Activated CD8-positive, alpha-beta T cell treated with anti-CD3 and anti-CD28 coated beads for 36 hours (primary cell): ENCODE data around the gene TMEM74B. TPM values are rescaled to one million over a fixed set of nuclear protein-coding genes. Genes with fewer than 3 reads are reported as not detected.
"Not testable (repeated sequence)": the region's sequence is repeated elsewhere in the genome, so short reads cannot be mapped to it uniquely, and the experiment has no call there.

Experiments used
- ATAC-seq: fragments of 200-7000 bp; cut with Tn5 transposase; one replicate; pipeline ENCODE4 v1.10.0; 2021; ENCODE audit warnings: mild to moderate bottlenecking, moderate library complexity
- CTCF ChIA-PET: fragments of 350-600 bp; sonication (Branson Sonifier 250); formaldehyde crosslinking; loops from one replicate; lab custom pipeline; 2021; ENCODE audit warnings: antibody characterized with exemption; lab: Charles Lee
- POLR2A ChIA-PET: fragments of 350-600 bp; sonication (Branson Sonifier 250); formaldehyde crosslinking; loops from one replicate; lab custom pipeline; 2021; ENCODE audit warnings: antibody characterized with exemption; lab: Charles Lee
- DNase-seq: peaks from one replicate; pipeline ENCODE4 v3.0.0-alpha.2; 2020
- H3K27ac Mint-ChIP-seq: one replicate; pipeline ENCODE4 v1.8.0; 2021; ENCODE audit warnings: mild to moderate bottlenecking, mixed read lengths
- H3K27me3 Mint-ChIP-seq: one replicate; pipeline ENCODE4 v1.8.0; 2021; ENCODE audit warnings: mixed read lengths
- H3K36me3 Mint-ChIP-seq: one replicate; pipeline ENCODE4 v1.8.0; 2021; ENCODE audit warnings: low read depth, mixed read lengths
- H3K4me1 Mint-ChIP-seq: one replicate; pipeline ENCODE4 v1.8.0; 2021; ENCODE audit warnings: low read depth, mixed read lengths
- H3K4me3 Mint-ChIP-seq: one replicate; pipeline ENCODE4 v1.8.0; 2021; ENCODE audit warnings: mild to moderate bottlenecking, moderate library complexity, mixed read lengths
- H3K9me3 Mint-ChIP-seq: one replicate; pipeline ENCODE4 v1.8.0; 2021; ENCODE audit warnings: mixed read lengths
- CTCF ChIP-seq: fragments of 200-600 bp; IDR thresholded peaks from one replicate; pipeline ENCODE4 v1.8.0; 2022; ENCODE audit warnings: antibody characterized with exemption, mild to moderate bottlenecking
- intact Hi-C: fragments of 100-400 bp; cut with micrococcal nuclease; formaldehyde crosslinking; loops from one replicate; pipeline ENCODE4 v1.10.0; 2022
- total RNA-seq, 2 experiments: library from RNA; stranded (reverse); gene quantifications; one replicate each; pipeline ENCODE4 v1.2.3, GENCODE V29; 2021

Gene TMEM74B
- total RNA-seq, 2 experiments from 2014 or later = 1.8 to 2.2 TPM

GRCh38 chr20:1154691-1155090, 30.1 kb downstream of the TMEM74B start:
- ATAC-seq = no peak
- no peaks in the 10 kb centered on the region for H3K27me3 Mint-ChIP-seq
- TF ChIP-seq CTCF = no peak
- H3K9me3 Mint-ChIP-seq = peaks cover 2% of the 10 kb centered on the region
- H3K4me1 Mint-ChIP-seq = peaks cover 4% of the 10 kb centered on the region
- intact Hi-C loops = no loop called here
- POLR2A ChIA-PET = no interaction called here
- CTCF ChIA-PET = interaction anchor here (0.7 kb wide), 1 partner anchor 59 kb away, joined by 3 read pairs; no protein-coding TSS in a partner anchor
- peaks cover 55% of the 10 kb centered on the region for H3K36me3 Mint-ChIP-seq
- no peak for DNase-seq
- H3K4me3 Mint-ChIP-seq = no peak overlapping the region
- H3K27ac Mint-ChIP-seq = no peak overlapping the region

GRCh38 chr20:1154226-1154625, 30.6 kb downstream of the TMEM74B start:
- ATAC-seq (no peak), DNase-seq (no peak)
- Mint-ChIP-seq H3K27ac (no peak overlapping the region), H3K4me1 (peaks cover 4% of the 10 kb centered on the region), H3K9me3 (peaks cover 2% of the 10 kb centered on the region), H3K36me3 (peaks cover 59% of the 10 kb centered on the region), H3K4me3 (no peak overlapping the region), H3K27me3 (no peaks in the 10 kb centered on the region)
- intact Hi-C loops = no loop called here
- ChIA-PET CTCF (interaction anchor here (0.7 kb wide), 1 partner anchor 59 kb away, joined by 3 read pairs; no protein-coding TSS in a partner anchor), POLR2A (no interaction called here)
- no peak for TF ChIP-seq CTCF

DNA sequence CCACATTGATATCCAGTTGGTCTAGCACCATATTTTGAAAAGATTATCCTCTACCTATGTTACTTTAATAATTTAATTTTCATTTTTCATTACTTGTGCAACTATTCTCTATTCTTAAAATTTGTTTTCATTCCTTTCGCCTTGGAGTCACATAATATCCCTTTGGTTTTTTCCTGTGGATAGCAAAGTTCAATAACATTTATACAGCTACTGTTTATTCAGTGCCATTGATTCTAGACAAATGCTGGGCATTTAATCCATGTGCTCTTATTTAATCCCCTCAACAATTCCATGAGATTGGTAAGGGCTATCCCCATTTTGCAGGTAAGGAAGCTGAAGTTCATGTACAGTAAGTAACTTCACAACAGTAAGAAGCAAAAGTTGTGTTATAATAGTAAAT, 33.8 kb downstream of the TMEM74B start:
- POLR2A ChIA-PET = interaction anchor here (0.6 to 1.1 kb wide), 3 partner anchors 9 to 30 kb away, joined by 3 read pairs; no protein-coding TSS in a partner anchor
- H3K27me3 Mint-ChIP-seq = no peaks in the 10 kb centered on the region
- no peak overlapping the region for H3K4me3 Mint-ChIP-seq
- intact Hi-C loops = no loop called here
- peaks cover 67% of the 10 kb centered on the region for H3K36me3 Mint-ChIP-seq
- TF ChIP-seq CTCF = no peak
- ATAC-seq = no peak
- CTCF ChIA-PET = interaction anchor here (1.6 to 3.3 kb wide), 2 partner anchors 43 to 62 kb away, joined by 4 to 11 read pairs; no protein-coding TSS in a partner anchor
- peaks cover 13% of the 10 kb centered on the region for H3K4me1 Mint-ChIP-seq
- DNase-seq = no peak
- peaks cover 2% of the 10 kb centered on the region for H3K9me3 Mint-ChIP-seq
- no peak overlapping the region for H3K27ac Mint-ChIP-seq

- ChIA-PET POLR2A (interaction anchor here (1.1 kb wide), 1 partner anchor 14 kb away, joined by 3 read pairs; no protein-coding TSS in a partner anchor), CTCF (interaction anchor here (3.3 kb wide), 1 partner anchor 42 kb away, joined by 11 read pairs; no protein-coding TSS in a partner anchor)
- Mint-ChIP-seq H3K9me3 (peaks cover 2% of the 10 kb centered on the region), H3K27me3 (no peaks in the 10 kb centered on the region), H3K27ac (no peak overlapping the region), H3K4me3 (no peak overlapping the region), H3K4me1 (peaks cover 13% of the 10 kb centered on the region), H3K36me3 (peaks cover 65% of the 10 kb centered on the region)
- peak; percentile 86 for ATAC-seq
- intact Hi-C loops = no loop called here
- no peak for TF ChIP-seq CTCF
- DNase-seq = peak; percentile 51
These were observed 34.6 kb downstream of the TMEM74B start for GRCh38 chr20:1150218-1150617.

DNA sequence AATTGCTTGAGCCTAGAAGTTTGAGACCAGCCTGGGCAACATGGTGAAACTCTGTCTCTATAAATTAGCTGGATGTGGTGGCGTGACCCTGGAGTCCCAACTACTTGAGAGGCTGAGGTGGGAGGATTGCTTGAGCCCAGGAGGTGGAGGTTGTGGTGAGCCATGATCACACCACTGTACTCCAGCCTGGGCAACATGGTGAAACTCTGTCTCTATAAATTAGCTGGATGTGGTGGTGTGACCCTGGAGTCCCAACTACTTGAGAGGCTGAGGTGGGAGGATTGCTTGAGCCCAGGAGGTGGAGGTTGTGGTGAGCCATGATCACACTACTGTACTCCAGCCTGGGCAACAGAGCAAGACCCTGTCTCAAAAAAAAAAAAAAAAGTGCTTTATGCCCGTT, 35.0 kb downstream of the TMEM74B start:
- ATAC-seq = peak; percentile 24
- intact Hi-C loops, H3K4me3 Mint-ChIP-seq: not testable (repeated sequence)

More for the DNA sequence above, 35.0 kb downstream of the TMEM74B start:
- H3K27ac Mint-ChIP-seq, H3K27me3 Mint-ChIP-seq, H3K9me3 Mint-ChIP-seq: not testable (repeated sequence)
- DNase-seq = peak; percentile 14
- POLR2A ChIA-PET = interaction anchor here (1.1 kb wide), 1 partner anchor 14 kb away, joined by 3 read pairs; no protein-coding TSS in a partner anchor
- Mint-ChIP-seq H3K4me1 (peaks cover 13% of the 10 kb centered on the region), H3K36me3 (peaks cover 63% of the 10 kb centered on the region)
- CTCF ChIA-PET = interaction anchor here (3.3 kb wide), 1 partner anchor 41 kb away, joined by 11 read pairs; no protein-coding TSS in a partner anchor
